LoVo (cell line): ENCODE results near the gene SMIM7.
"Not testable (repeated sequence)": the region's sequence is repeated elsewhere in the genome, so short reads cannot be mapped to it uniquely, and the experiment has no call there.

ENCODE experiments used
- DNase-seq: peaks from one replicate; pipeline ENCODE4 v3.0.0-alpha.2; 2016; ENCODE audit warnings: low spot score

The SMIM7 gene

DNA sequence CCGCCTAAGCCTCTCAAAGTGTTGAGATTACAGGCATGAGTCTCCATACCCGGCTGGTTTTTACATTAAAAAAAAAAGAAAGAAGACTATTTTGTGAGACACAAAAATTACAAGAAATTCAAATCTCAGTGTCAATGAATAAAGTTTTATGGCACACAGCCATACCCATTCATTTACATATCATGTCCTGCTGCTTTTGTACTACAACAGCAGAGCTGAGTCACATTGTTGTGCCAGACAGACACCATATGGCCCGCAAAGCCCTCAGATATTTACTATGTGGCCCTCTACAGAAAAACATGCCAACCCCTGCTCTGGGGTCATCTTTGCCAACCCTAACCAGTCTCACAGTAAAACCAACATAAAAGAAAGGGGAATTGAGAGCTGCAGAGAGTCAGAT, 5.3 kb downstream of the SMIM7 start:
- DNase-seq: no peak

GRCh38 chr19:16654140-16654539, 5.8 kb downstream of the SMIM7 start:
- DNase-seq: no peak

GRCh38 chr19:16652854-16653253, 7.1 kb downstream of the SMIM7 start:
- no peak for DNase-seq

DNA sequence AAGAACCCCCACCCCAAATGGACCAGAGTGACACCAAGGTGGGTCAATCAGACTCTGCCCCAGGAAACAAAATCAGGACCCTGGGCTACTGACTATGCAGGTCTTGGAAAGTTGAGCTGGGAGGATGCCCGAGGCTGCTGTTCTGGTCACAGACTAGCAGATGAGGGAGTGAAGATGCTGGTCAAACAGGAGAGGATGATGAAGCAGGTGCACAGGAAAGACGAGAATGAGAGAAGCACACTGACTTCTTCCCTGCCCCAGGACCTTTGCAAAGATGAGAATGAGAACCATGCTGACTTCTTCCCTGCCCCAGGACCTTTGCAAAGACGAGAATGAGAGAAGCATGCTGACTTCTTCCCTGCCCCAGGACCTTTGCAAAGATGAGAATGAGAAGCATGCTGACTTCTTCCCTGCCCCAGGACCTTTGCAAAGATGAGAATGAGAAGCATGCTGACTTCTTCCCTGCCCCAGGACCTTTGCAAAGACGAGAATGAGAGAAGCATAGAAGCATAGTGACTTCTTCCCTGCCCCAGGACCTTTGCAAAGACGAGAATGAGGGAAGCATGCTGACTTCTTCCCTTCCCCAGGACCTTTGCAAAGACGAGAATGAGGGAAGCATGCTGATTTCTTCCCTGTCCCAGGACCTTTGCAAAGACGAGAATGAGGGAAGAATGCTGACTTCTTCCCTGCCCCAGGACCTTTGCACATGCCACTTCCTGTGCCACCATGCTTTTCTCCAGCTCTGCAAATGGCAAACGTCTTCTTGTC, 8.3 kb downstream of the SMIM7 start:
- DNase-seq: not testable (repeated sequence)

- no peak for DNase-seq
These were observed 9.1 kb downstream of the SMIM7 start for GRCh38 chr19:16650821-16651220.

- DNase-seq: no peak
These were observed 10.2 kb downstream of the SMIM7 start for GRCh38 chr19:16649734-16650133.

- no peak for DNase-seq
These were observed 14.8 kb downstream of the SMIM7 start for GRCh38 chr19:16645140-16645539.

- no peak for DNase-seq
These were observed 18.2 kb downstream of the SMIM7 start for GRCh38 chr19:16641695-16642094.

DNA sequence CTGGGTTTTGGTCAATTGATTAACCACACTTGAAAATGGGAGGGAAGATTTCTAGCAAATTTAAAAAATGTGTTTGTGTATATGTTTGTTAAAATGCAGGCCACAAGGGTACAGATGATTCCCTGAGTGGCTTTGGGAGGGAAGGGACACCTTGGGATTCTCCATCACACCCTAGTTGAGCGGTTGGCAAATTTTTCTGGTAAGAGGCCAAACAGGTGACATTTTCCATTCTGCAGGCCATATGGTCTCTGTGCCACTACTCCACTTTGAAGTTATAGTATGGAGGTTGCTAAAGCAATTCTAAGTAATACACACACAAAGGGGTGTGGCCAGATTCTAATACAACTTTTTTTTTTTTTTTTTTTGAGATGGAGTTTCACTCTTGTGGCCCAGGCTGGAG, 19.0 kb downstream of the SMIM7 start:
- no peak for DNase-seq

- no peak for DNase-seq
These were observed 21.3 kb downstream of the SMIM7 start for GRCh38 chr19:16638666-16639065.

GRCh38 chr19:16637535-16637934, 22.4 kb downstream of the SMIM7 start:
- no peak for DNase-seq

DNA sequence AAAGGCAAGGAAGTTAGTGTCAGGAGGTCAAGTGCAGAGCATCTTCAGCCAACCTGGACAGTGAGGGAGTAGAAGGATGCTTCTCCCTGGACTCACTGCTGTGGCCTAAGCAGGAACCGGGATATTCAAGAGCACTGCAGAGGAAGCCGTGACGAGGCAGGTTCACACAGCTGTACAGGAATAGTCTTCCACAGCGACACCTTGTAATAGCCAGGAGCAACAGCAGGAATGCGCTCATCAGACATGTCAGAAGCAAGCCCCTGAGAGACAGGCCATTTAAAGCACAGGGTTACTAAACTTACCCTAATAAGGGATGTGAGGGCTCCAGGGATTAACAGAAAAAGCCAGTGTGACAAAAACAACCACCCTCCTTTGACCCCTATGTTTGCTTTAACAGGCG, 28.5 kb downstream of the SMIM7 start:
- no peak for DNase-seq

DNA sequence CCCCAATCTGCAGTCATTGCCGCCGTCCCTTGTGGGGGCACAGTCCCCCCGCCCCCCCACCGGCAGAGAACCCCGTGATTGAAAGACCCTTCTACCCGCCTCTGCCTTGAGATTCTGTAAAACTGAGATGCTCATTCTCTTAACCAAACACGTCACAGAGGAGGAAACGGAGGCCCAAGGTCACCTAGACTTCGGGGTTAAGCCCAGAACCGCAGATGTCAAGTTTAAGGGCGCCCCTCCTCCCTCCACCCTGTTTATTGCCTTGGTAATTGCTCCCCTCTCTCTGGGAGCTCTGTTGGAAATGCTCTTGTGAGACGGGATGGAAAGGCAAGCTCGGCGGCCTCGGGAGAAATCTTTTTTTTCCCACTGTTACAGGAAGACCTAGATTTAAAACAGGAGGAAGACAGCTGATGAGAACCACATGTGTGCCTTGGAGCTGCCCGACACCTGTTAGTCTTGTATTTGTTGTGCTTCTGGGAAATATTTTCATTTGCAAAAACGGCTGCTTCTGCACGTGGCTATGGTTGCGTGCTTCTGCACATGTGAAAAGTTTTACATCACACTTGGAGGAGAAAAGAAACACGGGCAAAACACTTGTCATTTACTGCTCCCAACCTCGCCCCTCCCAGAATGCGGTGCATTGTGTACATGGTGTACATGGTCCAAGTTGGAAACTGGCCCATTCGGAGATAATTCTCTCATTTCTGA, 30.8 kb downstream of the SMIM7 start:
- peak; percentile 22 for DNase-seq

- DNase-seq: peak; percentile 94
These were observed 31.6 kb downstream of the SMIM7 start, which contains the start of gene MED26 for GRCh38 chr19:16628183-16628983. TSS of gene MED26 (minus strand) at chr19:16628204. CDS start at chr19:16627943, 261 bp downstream.

DNA sequence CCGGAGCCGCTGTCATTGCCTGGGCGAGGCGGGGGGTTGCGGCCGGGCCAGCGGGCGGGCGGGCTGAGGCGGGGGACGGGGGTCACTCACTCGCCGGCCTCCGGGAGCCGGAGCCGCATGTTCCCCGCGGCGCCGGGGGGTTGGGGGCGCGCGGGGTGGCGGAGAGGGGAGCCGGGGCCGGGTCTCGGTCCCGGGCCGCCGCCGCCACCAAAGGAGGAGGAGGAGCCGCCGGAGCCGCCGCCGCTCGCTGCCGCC, 32.1 kb downstream of the SMIM7 start:
- no peak for DNase-seq

DNA sequence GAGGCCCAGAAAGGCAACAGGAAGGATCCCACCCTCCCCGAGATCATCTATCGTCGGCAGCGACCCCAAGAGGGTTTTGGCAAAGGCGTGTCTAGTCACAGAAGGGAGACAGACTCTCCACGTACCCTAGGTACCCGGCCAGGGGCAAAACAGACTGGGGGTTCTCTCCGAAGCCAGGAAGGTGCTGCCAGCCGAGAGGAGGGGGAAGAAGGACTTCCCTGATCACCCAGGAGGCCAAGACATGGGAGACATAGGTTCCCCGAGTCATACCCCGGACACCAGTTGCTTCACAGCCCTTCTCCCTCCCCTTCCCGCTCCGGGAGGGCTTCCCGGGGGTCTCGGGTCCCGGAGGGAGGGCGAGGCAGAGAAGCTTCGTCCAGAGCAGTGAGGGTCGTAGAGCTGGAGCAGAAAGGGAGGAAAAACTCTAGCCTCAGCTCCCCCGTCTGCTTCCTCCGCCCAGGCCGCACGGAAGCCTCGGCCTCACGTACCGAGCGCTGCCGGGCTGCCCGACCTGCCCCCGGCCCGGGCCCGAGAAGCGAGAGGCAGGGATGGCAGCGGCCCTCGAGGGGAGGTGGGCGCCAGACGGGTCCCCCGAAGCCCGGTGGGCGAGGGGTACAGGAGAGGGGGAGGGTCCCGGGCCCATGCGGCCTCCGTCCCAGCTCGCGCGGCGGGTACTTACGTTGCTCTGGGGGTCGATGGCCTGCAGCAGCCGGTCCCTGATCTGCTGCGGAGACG, 32.6 kb downstream of the SMIM7 start:
- DNase-seq: no peak

DNA sequence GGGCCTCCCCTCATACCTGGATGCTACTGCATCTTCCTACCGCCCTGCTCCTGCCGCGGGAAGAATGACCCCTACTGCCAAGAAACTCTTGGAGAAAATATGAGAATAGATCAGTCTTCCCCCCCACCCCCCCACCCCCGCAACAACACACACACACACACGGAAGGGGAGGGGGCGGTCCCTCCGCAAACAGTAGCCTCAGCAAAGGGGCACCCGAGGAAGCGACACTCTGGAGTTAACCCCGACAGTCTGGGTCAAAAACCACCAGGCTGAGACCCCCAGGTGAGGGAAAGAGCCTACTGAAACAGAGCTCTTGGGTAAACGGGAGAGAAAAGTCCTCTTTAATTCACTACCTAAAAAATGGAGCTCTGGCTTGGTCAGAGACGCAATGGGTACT, 33.1 kb downstream of the SMIM7 start:
- no peak for DNase-seq

- DNase-seq: no peak
These were observed 34.6 kb downstream of the SMIM7 start for GRCh38 chr19:16625163-16625958.

DNA sequence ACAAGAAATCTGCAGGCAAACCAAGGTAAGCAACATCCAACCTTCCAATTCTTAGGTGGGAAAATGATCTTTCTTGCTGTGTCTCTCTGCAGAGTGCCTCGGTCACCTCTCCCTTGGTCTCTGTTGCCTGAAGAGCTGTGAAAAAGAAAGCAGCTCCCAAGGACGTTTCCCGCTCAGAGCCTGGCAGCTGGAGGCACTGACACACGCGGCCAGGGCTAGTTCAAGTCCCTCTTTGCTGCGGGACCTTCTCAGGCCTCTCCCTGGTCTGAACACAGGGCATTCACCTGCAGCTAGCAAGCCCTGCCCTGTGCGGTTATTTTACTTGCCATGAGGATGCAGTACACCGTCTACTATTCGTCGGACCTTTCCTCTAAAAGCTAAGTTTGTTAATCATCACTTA, 35.7 kb downstream of the SMIM7 start:
- DNase-seq: no peak

- no peak for DNase-seq
These were observed 36.4 kb downstream of the SMIM7 start for GRCh38 chr19:16623576-16623975.

- DNase-seq: no peak
These were observed 36.9 kb downstream of the SMIM7 start for GRCh38 chr19:16623066-16623465.
